NCI-H446 (cell line): ENCODE results near the gene KLHDC9.

Experiments used
- DNase-seq, 2 experiments: peaks; one replicate each; lab custom pipeline; 2025; lab: John Stamatoyannopoulos, UW

Gene KLHDC9

GRCh38 chr1:161077426-161077825 is 20.7 kb upstream of the KLHDC9 start:
- DNase-seq = no peak

- DNase-seq = no peak
Observed at GRCh38 chr1:161079436-161080110, 18.6 kb upstream of the KLHDC9 start.

GRCh38 chr1:161080441-161081405 is 17.4 kb upstream of the KLHDC9 start:
- no peak for DNase-seq

DNA sequence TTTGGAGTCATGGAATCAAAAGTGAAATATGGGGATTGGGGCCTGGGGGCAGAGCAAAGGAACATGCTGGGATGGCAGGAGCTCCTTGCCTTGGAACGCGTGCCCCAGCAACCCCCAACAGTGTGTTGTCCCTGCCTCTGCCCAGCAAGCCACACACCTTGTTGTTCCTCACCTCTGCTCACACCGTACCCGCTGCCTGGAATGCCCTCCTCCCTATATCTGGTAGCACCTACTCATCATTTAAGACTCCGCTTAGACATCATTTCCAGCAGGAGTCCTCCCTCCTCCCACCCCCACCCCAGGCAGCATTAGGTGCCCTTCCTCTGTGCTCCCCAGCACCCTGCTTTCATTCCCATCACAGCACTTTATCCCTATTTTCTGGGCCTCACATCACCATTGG is 16.6 kb upstream of the KLHDC9 start:
- no peak for DNase-seq

DNA sequence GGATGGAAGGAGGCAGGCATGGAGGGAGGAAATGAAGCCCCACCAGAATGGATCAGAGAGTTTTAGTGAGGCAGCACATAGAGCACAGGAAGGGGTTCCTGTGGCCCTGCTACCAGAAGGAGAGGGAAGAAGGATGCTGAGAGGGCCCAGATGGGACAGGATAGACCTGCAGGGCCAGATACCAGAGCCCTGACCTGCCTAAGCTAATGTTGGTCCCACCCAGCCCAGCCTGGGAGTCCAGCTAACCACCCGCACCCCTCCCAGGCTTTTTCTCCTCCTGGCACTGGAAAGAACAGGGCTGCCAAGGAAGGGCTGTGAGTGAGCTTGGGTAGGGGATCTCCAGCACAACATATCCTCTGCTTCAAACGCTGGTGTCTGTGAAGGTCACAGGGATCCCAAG is 15.7 kb upstream of the KLHDC9 start:
- no peak for DNase-seq

DNA sequence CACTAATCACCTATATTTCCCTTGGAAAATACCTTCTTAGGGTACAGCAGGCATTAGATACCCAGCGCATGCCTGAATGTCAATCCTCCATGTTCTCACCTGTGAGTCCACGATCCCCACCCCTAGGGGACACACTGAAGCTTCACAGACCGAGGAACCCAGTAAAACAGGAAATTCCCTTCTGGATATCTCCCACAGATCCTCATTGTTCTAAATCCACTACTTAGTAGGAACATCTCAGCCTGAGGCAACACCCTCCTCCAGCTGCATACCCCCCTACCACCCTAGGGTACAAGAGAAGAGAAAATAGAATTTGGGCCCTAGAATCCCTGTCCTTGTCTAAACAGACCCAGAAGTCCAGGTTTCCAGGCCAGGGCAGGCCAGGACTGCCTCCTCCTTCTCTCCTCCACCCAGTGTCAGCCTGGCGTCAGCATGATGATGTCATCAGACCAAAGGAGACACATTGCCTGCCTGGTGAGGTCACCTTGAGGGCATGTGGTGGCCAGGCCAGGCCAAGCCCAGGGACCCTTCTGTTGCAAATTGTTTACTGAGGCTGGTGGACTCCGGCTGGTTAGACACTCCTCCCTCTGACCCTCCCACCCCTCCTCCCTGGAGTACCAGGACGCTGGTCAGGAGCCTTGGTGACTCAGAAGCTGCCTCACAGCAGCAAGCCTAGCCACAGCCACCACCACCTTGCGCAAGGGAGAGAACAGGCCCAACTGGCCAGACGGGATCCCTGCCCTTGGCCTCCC is 15.0 kb upstream of the KLHDC9 start:
- no peak for DNase-seq

- DNase-seq = no peak
Observed at GRCh38 chr1:161083748-161084596, 14.2 kb upstream of the KLHDC9 start.

- DNase-seq = no peak
Observed at GRCh38 chr1:161084597-161084988, 13.6 kb upstream of the KLHDC9 start.

DNA sequence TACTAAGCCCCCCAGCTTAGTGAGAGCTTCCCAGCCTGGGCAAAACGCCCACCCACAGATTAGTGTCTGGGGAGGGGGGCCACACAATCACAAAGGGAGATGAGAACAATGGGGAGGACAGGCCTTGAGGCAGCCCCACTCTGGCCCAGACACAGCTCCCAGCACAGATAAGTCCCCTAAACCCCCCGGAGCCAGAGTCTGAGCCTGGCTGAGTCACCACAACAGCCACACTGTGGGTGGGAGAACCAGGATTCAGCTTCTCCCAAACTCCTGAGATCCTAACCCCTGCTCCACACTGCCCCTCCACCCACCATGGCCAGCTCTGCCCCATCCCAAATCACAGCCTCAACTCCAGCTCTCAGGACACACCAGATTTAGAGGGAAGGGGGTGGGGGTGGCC is 13.0 kb upstream of the KLHDC9 start:
- DNase-seq = no peak

GRCh38 chr1:161086457-161086856 is 11.7 kb upstream of the KLHDC9 start:
- DNase-seq = no peak

GRCh38 chr1:161088587-161089110 is 9.5 kb upstream of the KLHDC9 start:
- DNase-seq = no peak

DNA sequence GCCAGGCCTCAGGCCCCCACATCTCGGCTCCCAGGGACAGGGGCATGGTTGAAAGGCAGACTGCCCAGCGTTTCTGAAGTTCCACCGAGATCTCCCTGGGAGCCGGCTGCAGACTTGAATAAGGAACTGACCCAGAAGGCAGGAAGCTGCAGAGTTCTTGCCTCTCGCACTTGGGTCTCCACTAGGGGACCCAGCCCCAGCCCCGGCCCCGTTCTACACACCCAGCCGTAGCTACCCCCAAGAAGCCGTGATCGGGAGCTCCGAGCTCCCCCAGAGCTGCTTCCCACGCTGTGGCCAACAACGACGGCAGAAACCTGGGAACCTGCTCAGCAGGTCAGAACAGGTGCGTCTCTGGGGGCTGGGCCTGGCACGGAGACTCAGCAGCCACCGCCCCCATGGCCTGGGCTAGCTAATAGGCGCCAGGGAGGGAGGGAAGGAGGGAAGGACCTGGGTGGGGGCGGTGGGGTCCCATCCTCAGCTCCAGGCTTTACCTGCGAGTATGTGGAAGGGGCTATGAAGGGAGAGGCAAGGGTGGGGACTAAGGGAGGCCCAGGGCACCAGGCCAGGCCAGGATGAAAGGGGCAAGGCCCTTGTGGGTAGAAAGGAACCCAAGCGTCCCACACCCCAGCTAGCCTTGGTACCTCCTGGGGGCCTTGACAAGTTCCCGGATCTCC is 8.8 kb upstream of the KLHDC9 start, which contains the start of gene NECTIN4:
Gene NECTIN4 (minus strand): TSS at position 308 of the 674 bp plus-strand sequence. CDS start 262 bp downstream, at position 46.
- DNase-seq = no peak

DNA sequence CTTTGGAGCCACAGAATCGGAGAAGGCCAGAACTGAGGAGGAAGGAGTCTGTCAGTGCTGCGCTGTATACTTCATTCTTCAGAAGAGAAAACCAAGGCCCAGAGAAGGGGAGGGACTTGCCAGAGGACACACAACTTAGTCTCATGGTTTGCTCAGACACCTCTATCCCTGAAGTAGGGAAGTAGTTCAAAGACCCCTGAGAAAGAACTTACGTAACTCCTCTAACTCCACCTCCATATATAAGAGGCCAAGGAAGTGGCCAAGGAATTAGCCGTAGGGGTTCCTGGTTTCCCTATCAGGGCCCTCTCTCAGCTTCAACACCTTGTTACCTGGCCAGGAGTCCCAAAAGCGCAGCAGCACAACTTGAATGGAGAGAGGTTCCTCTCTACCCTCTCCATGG is 8.2 kb upstream of the KLHDC9 start:
- DNase-seq = no peak

DNA sequence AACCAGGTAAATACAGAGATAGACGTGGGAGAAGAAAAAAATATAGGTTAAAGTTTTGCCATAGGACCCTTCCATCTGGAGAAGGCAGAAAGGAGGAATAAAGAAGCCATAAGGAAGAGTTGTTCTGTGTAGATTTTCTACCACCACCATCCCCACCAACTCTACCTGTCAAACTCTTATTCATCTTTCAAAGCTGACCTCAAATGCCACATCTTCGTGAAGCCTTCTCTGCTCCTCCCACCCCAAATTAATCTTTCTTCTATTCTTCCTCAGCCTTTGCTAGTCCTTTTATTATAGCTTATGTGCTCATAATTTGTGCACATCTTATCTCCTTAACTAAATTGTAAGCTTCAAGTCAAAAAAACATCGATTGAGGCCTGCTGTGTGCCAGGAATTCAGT is 7.5 kb upstream of the KLHDC9 start:
- DNase-seq = no peak

DNA sequence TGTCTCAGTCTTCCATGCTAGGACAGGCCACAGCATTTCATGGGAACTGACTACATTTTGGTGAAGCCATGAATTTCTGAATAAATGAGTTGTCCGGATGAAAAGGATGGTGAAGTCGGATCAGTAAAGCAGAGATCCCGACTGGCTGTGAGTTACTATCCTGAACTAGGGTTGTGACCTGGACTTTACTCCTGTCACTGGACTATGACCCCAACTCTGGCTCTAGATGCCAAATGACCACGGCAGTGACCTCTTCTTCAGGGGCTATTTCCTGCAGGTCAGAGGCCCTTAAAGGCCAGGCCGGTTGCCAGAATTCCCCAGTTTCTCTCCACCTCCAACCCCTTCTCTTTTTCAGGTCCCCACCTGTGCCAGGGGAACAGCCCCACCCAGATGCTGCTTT is 7.1 kb upstream of the KLHDC9 start:
- no peak for DNase-seq

- no peak for DNase-seq
Observed at GRCh38 chr1:161091796-161092507, 6.2 kb upstream of the KLHDC9 start.

- DNase-seq = no peak
Observed at GRCh38 chr1:161092621-161093028, 5.5 kb upstream of the KLHDC9 start.

DNA sequence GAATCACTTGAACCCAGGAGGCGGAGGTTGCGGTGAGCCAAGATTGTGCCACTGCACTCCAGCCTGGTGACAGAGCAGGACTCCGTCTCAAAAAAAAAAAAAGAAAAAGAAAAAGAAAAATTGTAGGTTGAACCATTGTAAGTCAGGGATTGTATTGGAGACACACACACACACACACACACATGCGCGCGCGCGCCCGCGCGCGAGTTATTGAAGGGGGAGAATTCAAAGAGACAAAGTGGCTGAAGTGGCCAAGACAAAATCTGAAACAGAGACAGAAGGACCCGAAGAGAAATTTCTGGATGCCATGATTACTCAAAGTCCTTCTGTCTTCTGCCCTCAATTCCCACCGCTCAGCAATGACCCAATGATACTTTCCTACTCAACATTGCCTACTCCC is 3.7 kb upstream of the KLHDC9 start:
- DNase-seq = no peak

DNA sequence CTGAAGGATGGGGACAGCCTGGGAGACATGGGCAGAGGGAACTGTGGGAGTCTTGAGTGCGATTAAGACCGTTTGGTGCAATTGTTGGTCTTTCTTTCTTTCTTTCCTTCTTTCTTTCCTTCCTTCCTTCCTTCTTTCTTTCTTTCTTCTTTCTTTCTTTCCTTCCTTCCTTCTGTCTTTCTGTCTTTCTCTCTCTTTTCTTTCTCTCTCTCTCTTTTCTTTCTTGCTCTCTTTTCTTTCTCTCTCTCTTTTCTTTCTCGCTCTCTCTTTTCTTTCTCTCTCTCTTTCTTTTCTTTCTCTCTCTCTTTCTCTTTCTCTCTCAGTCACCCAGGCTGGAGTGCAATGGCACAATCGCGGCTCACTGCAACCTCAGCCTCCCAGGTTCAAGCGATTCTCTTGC is 2.9 kb upstream of the KLHDC9 start:
- no peak for DNase-seq

DNA sequence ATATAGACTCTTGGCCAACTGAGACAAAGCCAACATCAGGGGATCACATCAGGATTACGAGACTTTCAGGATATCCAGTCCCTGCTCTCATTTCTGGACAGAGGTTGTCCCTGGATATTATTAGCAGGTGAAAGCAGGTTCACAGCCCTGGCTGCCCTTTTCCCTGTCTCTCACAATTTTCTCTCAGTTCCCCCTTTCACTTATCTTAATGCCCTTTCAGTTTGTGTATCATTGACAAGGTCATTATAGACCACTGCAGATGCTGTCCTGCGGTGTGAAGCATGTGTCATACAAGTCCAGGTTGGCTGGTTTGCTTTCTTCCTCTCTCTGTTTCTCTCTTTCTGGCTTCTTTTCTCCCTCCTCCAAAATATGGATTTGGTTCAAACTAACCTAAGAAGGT is 2.1 kb upstream of the KLHDC9 start:
- DNase-seq = no peak
